ENCODE results near the gene ARHGEF25.
"Not testable (repeated sequence)": the region's sequence is repeated elsewhere in the genome, so short reads cannot be mapped to it uniquely, and the experiment has no call there.

Gene ARHGEF25

GRCh38 chr12:57632958-57633840 is 22.0 kb downstream of the ARHGEF25 start, which contains the start of gene B4GALNT1 (continued):
- 0 out of 2 replicates have a peak, but pooled peaks have one; percentile 3 for TF ChIP-seq ZNF398 (tag by site-specific recombination; IDR thresholded peaks at IDR 0.05)
- TF ChIP-seq YY2 (tag by site-specific recombination; IDR thresholded peaks at IDR 0.05): no peak
- TF ChIP-seq ZNF791 (tag by site-specific recombination; IDR thresholded peaks at IDR 0.05): no peak
- TF ChIP-seq KLF16 (tag by site-specific recombination; IDR thresholded peaks at IDR 0.05): no peak
- TF ChIP-seq ZSCAN5A (tag by site-specific recombination; IDR thresholded peaks at IDR 0.05): 0 out of 2 replicates have a peak, but pooled peaks have one; percentile 42
- peak; percentile 55; the same call in 1 of the 2 replicates for TF ChIP-seq ZNF692 (tag by site-specific recombination; IDR thresholded peaks at IDR 0.05)

- H3K4me1 ChIP-seq (ENCODE audit: control insufficient read depth, insufficient read depth, low read length); H3K27ac ChIP-seq (ENCODE audit: extremely low read depth, low read depth, low read length); H3K4me3 ChIP-seq (ENCODE audit: low read depth, low read length); POLR2A ChIA-PET; H3K36me3 ChIP-seq (ENCODE audit: control insufficient read depth in 2 of 2, insufficient read depth in 1 of 2, low read length in 2 of 2); H3K9me3 ChIP-seq (ENCODE audit: control insufficient read depth, insufficient read depth, low read depth, low read length): not testable (repeated sequence)
- CTCF ChIA-PET: interaction anchor here (0.6 to 2.7 kb wide), 4 partner anchors 54 to 1507 kb away, joined by 3 to 17 read pairs (median 4); no protein-coding TSS in a partner anchor
Measured at GRCh38 chr12:57636731-57637130, 25.5 kb downstream of the ARHGEF25 start.

GRCh38 chr12:57637364-57637763 is 26.1 kb downstream of the ARHGEF25 start:
- Histone ChIP-seq H3K4me1 (ENCODE audit: control insufficient read depth, insufficient read depth, low read length) (no peaks in the 10 kb centered on the region), H3K36me3 (ENCODE audit: control insufficient read depth in 2 of 2, insufficient read depth in 1 of 2, low read length in 2 of 2) (no peaks in the 10 kb centered on the region), H3K9me3 (ENCODE audit: control insufficient read depth, insufficient read depth, low read depth, low read length) (no peaks in the 10 kb centered on the region), H3K4me3 (ENCODE audit: low read depth, low read length) (no peak overlapping the region), H3K27ac (ENCODE audit: extremely low read depth, low read depth, low read length) (no peak overlapping the region)
- CTCF ChIA-PET: interaction anchor here (0.7 to 2.7 kb wide), 4 partner anchors 21 to 269 kb away, joined by 3 to 17 read pairs (median 6); no protein-coding TSS in a partner anchor
- POLR2A ChIA-PET: no interaction called here
- TF ChIP-seq TCF7L2 (IDR thresholded peaks at IDR 0.05; ENCODE audit: borderline replicate concordance, low read depth, low read length) (no peak), ZNF658 (tag by site-specific recombination; IDR thresholded peaks at IDR 0.05) (no peak), ZBTB20 (tag by site-specific recombination; IDR thresholded peaks at IDR 0.05) (no peak), ZNF768 (tag by site-specific recombination; IDR thresholded peaks at IDR 0.05) (no peak), SCRT2 (tag by site-specific recombination; IDR thresholded peaks at IDR 0.05) (peak; percentile 67), ZNF654 (tag by site-specific recombination; IDR thresholded peaks at IDR 0.05; ENCODE audit: low read depth) (0 out of 2 replicates have a peak, but pooled peaks have one; percentile 3), SCRT1 (tag by site-specific recombination; IDR thresholded peaks at IDR 0.05; ENCODE audit: borderline replicate concordance) (peak; percentile 58; the same call in 1 of the 2 replicates), ZBTB7A (tag by site-specific recombination; IDR thresholded peaks at IDR 0.05; ENCODE audit: low read depth) (no peak)

Data from HEK293 (cell line).